CD8-positive, alpha-beta memory T cell (primary cell): ENCODE measurements around the gene ASGR2. TPM values are rescaled to one million over a fixed set of nuclear protein-coding genes. Genes with fewer than 3 reads are reported as not detected.
"Not testable (repeated sequence)": the region's sequence is repeated elsewhere in the genome, so short reads cannot be mapped to it uniquely, and the experiment has no call there.

Experiments used
- CTCF ChIA-PET: fragments of 350-600 bp; sonication (Branson Sonifier 250); formaldehyde crosslinking; loops from one replicate; lab custom pipeline; 2021; ENCODE audit warnings: antibody characterized with exemption; lab: Charles Lee
- POLR2A ChIA-PET: fragments of 350-600 bp; sonication (Branson Sonifier 250); formaldehyde crosslinking; loops from one replicate; lab custom pipeline; 2021; ENCODE audit warnings: antibody characterized with exemption; lab: Charles Lee
- DNase-seq, 5 donors: peaks; one replicate each; pipeline versions ENCODE4 v3.0.0 to v3.0.0-alpha.2; 2020 to 2022; ENCODE audit warnings: mixed read lengths in 1 of 5
- H3K27ac ChIP-seq: one replicate; pipeline ENCODE4 v1.7.0; 2013; ENCODE audit warnings: low read depth, mild to moderate bottlenecking, low read length, moderate library complexity
- H3K27me3 ChIP-seq: 2 replicates; pipeline ENCODE4 v1.7.0; 2013; ENCODE audit warnings: low read length, mild to moderate bottlenecking; ENCODE audit not compliant: insufficient read depth, poor library complexity, severe bottlenecking
- H3K36me3 ChIP-seq: 2 replicates; pipeline ENCODE4 v1.7.0; 2013; ENCODE audit warnings: mild to moderate bottlenecking, low read length, moderate library complexity; ENCODE audit not compliant: insufficient read depth
- H3K4me1 ChIP-seq: 2 replicates; pipeline ENCODE4 v1.7.0; 2013; ENCODE audit warnings: mild to moderate bottlenecking, low read length, moderate library complexity; ENCODE audit not compliant: insufficient read depth
- H3K4me3 ChIP-seq: 2 replicates; pipeline ENCODE4 v1.7.0; 2013; ENCODE audit warnings: mild to moderate bottlenecking, low read length
- H3K9me3 ChIP-seq: 2 replicates; pipeline ENCODE4 v1.7.0; 2013; ENCODE audit warnings: mild to moderate bottlenecking, low read length
- H3K27ac Mint-ChIP-seq, 8 donors: one replicate each; pipeline ENCODE4 v1.8.0; 2020 to 2021; ENCODE audit warnings: mixed read lengths in 8 of 8, mild to moderate bottlenecking in 6 of 8, inconsistent platforms in 3 of 8, moderate library complexity in 3 of 8
- H3K27me3 Mint-ChIP-seq, 2 donors: one replicate each; pipeline ENCODE4 v1.8.0; 2020 to 2021; ENCODE audit warnings: mixed read lengths in 2 of 2, mild to moderate bottlenecking in 1 of 2, moderate library complexity in 1 of 2
- H3K36me3 Mint-ChIP-seq, 3 donors: one replicate each; pipeline ENCODE4 v1.8.0; 2020 to 2021; ENCODE audit warnings: mixed read lengths in 3 of 3, inconsistent platforms in 1 of 3, mild to moderate bottlenecking in 1 of 3
- H3K4me1 Mint-ChIP-seq, 3 donors: one replicate each; pipeline ENCODE4 v1.8.0; 2020 to 2021; ENCODE audit warnings: mixed read lengths in 3 of 3, inconsistent platforms in 1 of 3, mild to moderate bottlenecking in 1 of 3
- H3K4me3 Mint-ChIP-seq, 7 donors: one replicate each; pipeline ENCODE4 v1.8.0; 2020 to 2021; ENCODE audit warnings: mixed read lengths in 7 of 7, mild to moderate bottlenecking in 6 of 7, moderate library complexity in 4 of 7, inconsistent platforms in 2 of 7
- H3K9me3 Mint-ChIP-seq, 5 donors: one replicate each; pipeline ENCODE4 v1.8.0; 2020 to 2022; ENCODE audit warnings: mixed read lengths in 5 of 5, mild to moderate bottlenecking in 3 of 5, moderate library complexity in 2 of 5, inconsistent platforms in 1 of 5
- polyA plus RNA-seq: library from polyadenylated mRNA; unstranded; fragments of 300-500 nt; fragmentation: Illumina TruSeq; gene quantifications from one replicate; pipeline ENCODE4 v1.2.3, GENCODE V29; 2021
- total RNA-seq, 2 experiments: library from RNA; stranded (reverse); gene quantifications; one replicate each; pipeline ENCODE4 v1.2.3, GENCODE V29; 2021

Gene ASGR2
- total and polyA plus RNA-seq, 3 experiments from 2014 or later = not detected

- H3K36me3 ChIP-seq, H3K9me3 ChIP-seq, H3K4me3 ChIP-seq, CTCF ChIA-PET, H3K4me1 Mint-ChIP-seq, H3K9me3 Mint-ChIP-seq, POLR2A ChIA-PET, H3K36me3 Mint-ChIP-seq, H3K27me3 ChIP-seq, H3K4me3 Mint-ChIP-seq, H3K27ac ChIP-seq, H3K27ac Mint-ChIP-seq, DNase-seq, H3K4me1 ChIP-seq: not testable (repeated sequence)
- peaks cover 21 to 31% of the 10 kb centered on the region in 2 donors for H3K27me3 Mint-ChIP-seq
These were observed 25.1 kb downstream of the ASGR2 start for GRCh38 chr17:7089570-7089969.

GRCh38 chr17:7088442-7088841 lies 26.2 kb downstream of the ASGR2 start:
- H3K27ac Mint-ChIP-seq, DNase-seq, H3K4me3 Mint-ChIP-seq, H3K9me3 Mint-ChIP-seq, H3K27me3 ChIP-seq, H3K36me3 Mint-ChIP-seq, H3K4me3 ChIP-seq, H3K27ac ChIP-seq, H3K4me1 ChIP-seq, H3K36me3 ChIP-seq, CTCF ChIA-PET, POLR2A ChIA-PET, H3K9me3 ChIP-seq: not testable (repeated sequence)
- Mint-ChIP-seq H3K4me1 (peaks cover 9 to 13% (median 11%) of the 10 kb centered on the region in 3 donors), H3K27me3 (peaks cover 21 to 29% of the 10 kb centered on the region in 2 donors)

- Histone ChIP-seq H3K36me3 (no peaks in the 10 kb centered on the region), H3K27ac (no peak overlapping the region), H3K9me3 (no peaks in the 10 kb centered on the region), H3K27me3 (no peaks in the 10 kb centered on the region), H3K4me1 (peaks cover 20% of the 10 kb centered on the region), H3K4me3 (no peak overlapping the region)
- Mint-ChIP-seq H3K27me3 (peaks cover 16 to 19% of the 10 kb centered on the region in 2 donors), H3K9me3 (no peaks in the 10 kb centered on the region), H3K4me3 (no peak overlapping the region), H3K36me3 (no peaks in the 10 kb centered on the region), H3K27ac (peak overlapping the region in 3 of 8 donors; percentile 47 to 64 (median 55)), H3K4me1 (peaks cover 34 to 44% (median 37%) of the 10 kb centered on the region in 3 donors)
- DNase-seq = no peak
- ChIA-PET CTCF (no interaction called here), POLR2A (no interaction called here)
These were observed 30.5 kb downstream of the ASGR2 start for GRCh38 chr17:7084088-7084487.

GRCh38 chr17:7083592-7083991 lies 31.0 kb downstream of the ASGR2 start:
- no peaks in the 10 kb centered on the region for H3K9me3 ChIP-seq
- H3K4me3 ChIP-seq = no peak overlapping the region
- H3K27ac ChIP-seq = no peak overlapping the region
- CTCF ChIA-PET = no interaction called here
- Mint-ChIP-seq H3K9me3 (no peaks in the 10 kb centered on the region), H3K4me3 (peak overlapping the region in 1 of 7 donors; percentile 25), H3K27me3 (peaks cover 12 to 15% of the 10 kb centered on the region in 2 donors), H3K27ac (peak overlapping the region in 1 of 8 donors; percentile 25), H3K4me1 (peaks cover 34 to 44% (median 37%) of the 10 kb centered on the region in 3 donors), H3K36me3 (no peaks in the 10 kb centered on the region)
- POLR2A ChIA-PET = no interaction called here
- no peaks in the 10 kb centered on the region for H3K27me3 ChIP-seq
- DNase-seq = no peak
- H3K36me3 ChIP-seq = no peaks in the 10 kb centered on the region
- H3K4me1 ChIP-seq = peaks cover 20% of the 10 kb centered on the region

GRCh38 chr17:7081341-7082062 lies 33.1 kb downstream of the ASGR2 start:
- peaks cover 20% of the 10 kb centered on the region for H3K4me1 ChIP-seq
- H3K27me3 ChIP-seq = no peaks in the 10 kb centered on the region
- no peak overlapping the region for H3K27ac ChIP-seq
- H3K4me3 ChIP-seq = no peak overlapping the region
- peak; percentile 2 to 60 (median 25) for DNase-seq
- Mint-ChIP-seq H3K27me3 (peaks cover 1 to 4% of the 10 kb centered on the region in 2 donors), H3K9me3 (no peaks in the 10 kb centered on the region), H3K4me1 (peaks cover 34 to 44% (median 37%) of the 10 kb centered on the region in 3 donors), H3K4me3 (peak overlapping the region in 5 of 7 donors; percentile 58 to 75 (median 67)), H3K27ac (peak overlapping the region in 2 of 8 donors; percentile 33 to 63), H3K36me3 (no peaks in the 10 kb centered on the region)
- ChIA-PET POLR2A (interaction anchor here (0.5 to 0.7 kb wide), 2 partner anchors 25 to 1880 kb away, joined by 3 read pairs; no protein-coding TSS in a partner anchor), CTCF (interaction anchor here (1.8 to 2.0 kb wide), 2 partner anchors 29 to 35 kb away, joined by 4 read pairs; no protein-coding TSS in a partner anchor)
- H3K9me3 ChIP-seq = no peaks in the 10 kb centered on the region
- no peaks in the 10 kb centered on the region for H3K36me3 ChIP-seq

- H3K4me1 Mint-ChIP-seq = peaks cover 34 to 44% (median 37%) of the 10 kb centered on the region in 3 donors
- H3K36me3 Mint-ChIP-seq = no peaks in the 10 kb centered on the region
- POLR2A ChIA-PET = no interaction called here
These were observed 34.1 kb downstream of the ASGR2 start for GRCh38 chr17:7080456-7081041.

GRCh38 chr17:7079581-7080455 lies 34.8 kb downstream of the ASGR2 start, which contains the start of gene CLEC10A:
CLEC10A (minus strand) TSS chr17:7080251; CDS start chr17:7078812, 1,439 bp downstream.
- POLR2A ChIA-PET = no interaction called here
- Mint-ChIP-seq H3K27ac (peak within 1 kb of the TSS in 1 of 8 donors; percentile 8), H3K4me3 (peak within 1 kb of the TSS in 1 of 7 donors; percentile 54), H3K4me1 (peaks cover 34 to 44% (median 37%) of the 10 kb centered on the region in 3 donors), H3K36me3 (no peaks in the 10 kb centered on the region), H3K27me3 (peaks cover 1 to 4% of the 10 kb centered on the region in 2 donors), H3K9me3 (no peaks in the 10 kb centered on the region)
- DNase-seq = no peak
- H3K27me3 ChIP-seq = no peaks in the 10 kb centered on the region
- H3K4me1 ChIP-seq = peaks cover 20% of the 10 kb centered on the region
- no peak within 1 kb of the TSS for H3K4me3 ChIP-seq
- CTCF ChIA-PET = no interaction called here
- H3K9me3 ChIP-seq = no peaks in the 10 kb centered on the region
- no peaks in the 10 kb centered on the region for H3K36me3 ChIP-seq
- no peak within 1 kb of the TSS for H3K27ac ChIP-seq

More at GRCh38 chr17:7080456-7081041, 34.1 kb downstream of the ASGR2 start:
- Mint-ChIP-seq H3K27me3 (peaks cover 1 to 4% of the 10 kb centered on the region in 2 donors), H3K9me3 (no peaks in the 10 kb centered on the region), H3K4me3 (peak overlapping the region in 1 of 7 donors; percentile 54), H3K27ac (peak overlapping the region in 1 of 8 donors; percentile 8)
- DNase-seq = no peak
- H3K9me3 ChIP-seq = no peaks in the 10 kb centered on the region
- H3K27ac ChIP-seq = no peak overlapping the region
- peaks cover 20% of the 10 kb centered on the region for H3K4me1 ChIP-seq
- no peak overlapping the region for H3K4me3 ChIP-seq
- H3K27me3 ChIP-seq = no peaks in the 10 kb centered on the region
- no peaks in the 10 kb centered on the region for H3K36me3 ChIP-seq
- CTCF ChIA-PET = interaction anchor here (1.8 to 2.0 kb wide), 2 partner anchors 28 to 34 kb away, joined by 4 read pairs; no protein-coding TSS in a partner anchor
